Sigmoid colon (tissue), 7 donors: ENCODE results near the gene SUPT20H. TPM values are rescaled to one million over a fixed set of nuclear protein-coding genes. Genes with fewer than 3 reads are reported as not detected.

Source experiments
- DNase-seq: peaks from one replicate; pipeline ENCODE4 v3.0.0-alpha.2; 2019
- H3K27ac ChIP-seq, 4 donors: fragments of 200-600 bp; sonication (generic); one replicate each; pipeline ENCODE4 v1.5.1; 2016 to 2019; ENCODE audit warnings: mild to moderate bottlenecking in 1 of 4
- H3K27me3 ChIP-seq, 3 donors: fragments of 200-600 bp; sonication (generic); one replicate each; pipeline ENCODE4 v1.5.1; 2019; ENCODE audit warnings: mild to moderate bottlenecking in 1 of 3
- H3K36me3 ChIP-seq, 4 donors: fragments of 200-600 bp; sonication (generic); one replicate each; pipeline ENCODE4 v1.5.1; 2016 to 2019
- H3K4me1 ChIP-seq, 4 donors: fragments of 200-600 bp; sonication (generic); one replicate each; pipeline ENCODE4 v1.5.1; 2017 to 2019
- H3K4me3 ChIP-seq, 4 donors: fragments of 200-600 bp; sonication (generic); one replicate each; pipeline ENCODE4 v1.5.1; 2017 to 2019; ENCODE audit warnings: mild to moderate bottlenecking in 2 of 4, moderate library complexity in 1 of 4
- H3K9me3 ChIP-seq, 4 donors: fragments of 200-600 bp in 3 of 4; sonication (generic) in 3 of 4; one replicate each; pipeline versions ENCODE4 v1.5.1 to v1.6.1; 2013 to 2019
- CTCF ChIP-seq, 4 experiments: fragments of 450-650 bp in 3 of 4; fragments of 200-600 bp in 1 of 4; IDR thresholded peaks; one replicate each; pipeline ENCODE4 v1.5.1; 2016 to 2019; ENCODE audit warnings: antibody characterized with exemption in 4 of 4, mild to moderate bottlenecking in 3 of 4, moderate library complexity in 2 of 4
- EP300 ChIP-seq, 4 donors: sonication (generic); formaldehyde crosslinking; IDR thresholded peaks; one replicate each; pipeline ENCODE4 v1.6.1; 2017; ENCODE audit warnings: antibody characterized with exemption in 4 of 4
- POLR2A ChIP-seq, 2 donors: fragments of 450-650 bp; IDR thresholded peaks; one replicate each; pipeline ENCODE4 v1.6.1; 2016; ENCODE audit warnings: antibody characterized with exemption in 2 of 2, mild to moderate bottlenecking in 2 of 2, moderate library complexity in 2 of 2
- POLR2AphosphoS5 ChIP-seq, 4 donors: sonication (generic); formaldehyde crosslinking; IDR thresholded peaks; one replicate each; pipeline ENCODE4 v1.6.1; 2017; ENCODE audit warnings: antibody characterized with exemption in 4 of 4
- WGBS, 2 donors: extraction: QIAGEN DNeasy Blood & Tissue Kit; methylation state at CpG; one replicate each; pipeline ENCODE4 v1.1.7; 2013; 5-methylcytosine and 5-hydroxymethylcytosine counted together
- intact Hi-C: fragments of 100-400 bp; cut with DNase I; formaldehyde crosslinking; loops from one replicate; pipeline ENCODE4 v1.15.1; 2023
- polyA plus RNA-seq, 3 donors: library from polyadenylated mRNA; stranded (reverse); fragments of 200-250 nt; gene quantifications; one replicate each; pipeline ENCODE4 v1.2.3, GENCODE V29; 2013
- total RNA-seq, 4 donors: library from RNA; depleted of rRNA; stranded (reverse); fragments of >200 nt; gene quantifications; one replicate each; pipeline ENCODE4 v1.1.0, GENCODE V29; 2016
- donor health status: healthy with polysubstance abuse.
- donor health status: Bipolar disorder and iron deficiency.
- donor health status: healthy.

The SUPT20H gene
- total and polyA plus RNA-seq, 7 donors, result 14.3 to 55.8 (median 41.8) TPM

DNA sequence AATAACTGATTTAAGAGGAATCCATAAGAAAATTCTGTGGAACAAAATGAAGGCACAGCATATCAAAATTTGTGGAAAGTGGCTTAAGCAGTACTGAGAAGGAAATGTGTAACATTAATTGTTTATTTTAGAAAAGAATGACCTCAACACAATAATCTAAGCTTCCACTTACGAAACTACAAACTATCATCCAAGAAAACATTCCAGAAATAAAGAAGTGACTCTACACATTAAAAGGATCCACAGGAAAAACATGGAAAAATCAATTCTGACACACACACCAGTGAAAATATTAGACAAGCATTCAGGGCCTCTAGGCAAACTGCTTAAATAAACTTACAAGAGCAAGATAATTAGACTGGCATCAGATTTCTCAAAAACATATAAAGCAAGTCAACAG, 44.9 kb downstream of the SUPT20H start:
- DNase-seq, result no peak
- WGBS, 2 donors, result 82 to 89% methylated on average over 1 of the region's 1 CpG
- no peak overlapping the region for H3K4me3 ChIP-seq
- TF ChIP-seq POLR2AphosphoS5 (IDR thresholded peaks at IDR 0.05) (no peak), POLR2A (IDR thresholded peaks at IDR 0.05) (no peak), CTCF (IDR thresholded peaks at IDR 0.05) (no peak), EP300 (IDR thresholded peaks at IDR 0.05) (no peak)
- peaks cover 8 to 95% (median 37%) of the 10 kb centered on the region in 4 donors for H3K36me3 ChIP-seq
- H3K27me3 ChIP-seq, result no peaks in the 10 kb centered on the region
- no peaks in the 10 kb centered on the region for H3K9me3 ChIP-seq
- intact Hi-C loops, result no loop called here
- no peak overlapping the region for H3K27ac ChIP-seq
- H3K4me1 ChIP-seq, result no peaks in the 10 kb centered on the region

DNA sequence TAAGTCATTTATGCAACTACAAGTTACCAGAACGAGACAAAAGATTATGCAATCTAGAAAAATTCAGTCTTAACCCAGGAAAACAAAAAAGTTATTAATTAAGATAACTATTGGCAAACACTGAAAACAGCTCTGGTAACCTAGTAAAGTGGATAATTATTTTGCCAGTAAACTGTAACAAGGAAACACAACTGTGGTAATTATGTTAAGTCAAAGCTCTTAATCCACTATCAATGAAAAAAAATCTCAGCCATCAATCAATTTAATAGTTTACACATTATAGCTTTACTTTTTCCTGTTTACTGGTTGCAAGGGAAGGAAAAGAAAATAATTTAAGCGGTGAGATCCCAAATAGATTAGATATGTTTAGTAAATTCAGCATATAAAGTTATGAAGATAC, 47.7 kb downstream of the SUPT20H start:
- peaks cover 10 to 95% (median 51%) of the 10 kb centered on the region in 4 donors for H3K36me3 ChIP-seq
- H3K4me3 ChIP-seq, result no peak overlapping the region
- WGBS, 2 donors, result 86 to 87% methylated on average over 2 of the region's 2 CpGs
- H3K4me1 ChIP-seq, result no peaks in the 10 kb centered on the region
- intact Hi-C loops, result no loop called here
- H3K27me3 ChIP-seq, result no peaks in the 10 kb centered on the region
- no peaks in the 10 kb centered on the region for H3K9me3 ChIP-seq
- TF ChIP-seq POLR2A (IDR thresholded peaks at IDR 0.05), result no peak
- no peak for TF ChIP-seq CTCF (IDR thresholded peaks at IDR 0.05)
- no peak for TF ChIP-seq EP300 (IDR thresholded peaks at IDR 0.05)
- TF ChIP-seq POLR2AphosphoS5 (IDR thresholded peaks at IDR 0.05), result no peak
- H3K27ac ChIP-seq, result no peak overlapping the region
- no peak for DNase-seq

GRCh38 chr13:37011002-37011401, 48.5 kb downstream of the SUPT20H start:
- no peak for DNase-seq
- no peak overlapping the region for H3K27ac ChIP-seq
- WGBS, 2 donors, result 43 to 90% methylated on average over 1 of the region's 1 CpG
- H3K4me3 ChIP-seq, result no peak overlapping the region
- TF ChIP-seq EP300 (IDR thresholded peaks at IDR 0.05) (no peak), POLR2AphosphoS5 (IDR thresholded peaks at IDR 0.05) (no peak), CTCF (IDR thresholded peaks at IDR 0.05) (no peak)
- intact Hi-C loops, result no loop called here
- H3K4me1 ChIP-seq, result no peaks in the 10 kb centered on the region
- H3K9me3 ChIP-seq, result no peaks in the 10 kb centered on the region
- peaks cover 10 to 95% (median 50%) of the 10 kb centered on the region in 4 donors for H3K36me3 ChIP-seq
- no peaks in the 10 kb centered on the region for H3K27me3 ChIP-seq

- Histone ChIP-seq H3K36me3 (peaks cover 10 to 95% (median 45%) of the 10 kb centered on the region in 4 donors), H3K27ac (no peak overlapping the region), H3K4me3 (no peak overlapping the region), H3K4me1 (no peaks in the 10 kb centered on the region), H3K9me3 (no peaks in the 10 kb centered on the region), H3K27me3 (no peaks in the 10 kb centered on the region)
- whole genome bisulfite sequencing, 2 donors, result 91 to 96% methylated on average over 1 of the region's 1 CpG
- TF ChIP-seq POLR2AphosphoS5 (IDR thresholded peaks at IDR 0.05), result no peak
- intact Hi-C loops, result no loop called here
- no peak for DNase-seq
These were observed 49.1 kb downstream of the SUPT20H start for GRCh38 chr13:37010424-37010823.

- Histone ChIP-seq H3K4me3 (no peak overlapping the region), H3K27ac (no peak overlapping the region), H3K27me3 (no peaks in the 10 kb centered on the region), H3K9me3 (no peaks in the 10 kb centered on the region), H3K36me3 (peaks cover 10 to 95% (median 46%) of the 10 kb centered on the region in 4 donors), H3K4me1 (no peaks in the 10 kb centered on the region)
- intact Hi-C loops, result no loop called here
- no peak for DNase-seq
- WGBS, 2 donors, result 90 to 92% methylated on average over 5 of the region's 5 CpGs
- TF ChIP-seq POLR2A (IDR thresholded peaks at IDR 0.05), result no peak
- no peak for TF ChIP-seq CTCF (IDR thresholded peaks at IDR 0.05)
- no peak for TF ChIP-seq POLR2AphosphoS5 (IDR thresholded peaks at IDR 0.05)
- TF ChIP-seq EP300 (IDR thresholded peaks at IDR 0.05), result no peak
These were observed 49.8 kb downstream of the SUPT20H start for GRCh38 chr13:37009692-37010091.
